HCT116 (cell line): ENCODE data around the gene RAI1. TPM values are rescaled to one million over a fixed set of nuclear protein-coding genes. Genes with fewer than 3 reads are reported as not detected.
"Not testable (repeated sequence)": the region's sequence is repeated elsewhere in the genome, so short reads cannot be mapped to it uniquely, and the experiment has no call there.

Source experiments
- ATAC-seq: fragments of 200-7000 bp; cut with Tn5 transposase; 2 replicates; pipeline ENCODE4 v1.9.1; 2020; ENCODE audit warnings: mild to moderate bottlenecking, moderate library complexity
- BruUV-seq: library from RNA; stranded (reverse); fragments of 400-500 nt; replicated peaks from 2 replicates; lab custom pipeline; 2021; lab: Mats Ljungman, UMichigan
- CTCF ChIA-PET: fragments of 300-600 bp; sonication (Branson Sonifier 250); formaldehyde crosslinking; loops from one replicate; lab custom pipeline; 2021; ENCODE audit warnings: antibody characterized with exemption; lab: Charles Lee
- POLR2A ChIA-PET: fragments of 300-600, 350-600 bp; sonication (Branson Sonifier 250); formaldehyde crosslinking; loops from one replicate; lab custom pipeline; 2021; ENCODE audit warnings: antibody characterized with exemption; lab: Charles Lee
- RAD21 ChIA-PET, 2 experiments: fragments of 300-600 bp; sonication (Branson Sonifier 250); formaldehyde crosslinking; loops; one replicate each; lab custom pipeline; 2023; ENCODE audit warnings: low total read pairs in 2 of 2; ENCODE audit not compliant: uncharacterized antibody in 2 of 2, unreplicated experiment in 2 of 2, low non-redundant PET in 1 of 2; lab: Charles Lee
- DNase-seq: peaks from one replicate; pipeline ENCODE4 v3.0.0-alpha.2; 2010; ENCODE audit warnings: low read depth, low spot score
- H2AFZ ChIP-seq: fragments of 200-600 bp; shearing (Covaris generic), sonication (generic); 2 replicates; pipeline ENCODE4 v1.6.1; 2017; ENCODE audit warnings: low read depth, mixed run types, mixed read lengths, antibody characterized with exemption, low read length; ENCODE audit not compliant: poor library complexity, severe bottlenecking
- H3K27ac ChIP-seq: 2 replicates; pipeline ENCODE4 v1.5.1; 2012; ENCODE audit warnings: low read depth, low read length
- H3K27me3 ChIP-seq: fragments of 200-600 bp; sonication (generic); 2 replicates; pipeline ENCODE4 v1.6.1; 2016; ENCODE audit warnings: mixed run types, low read length, mixed read lengths; ENCODE audit not compliant: insufficient read depth
- H3K36me3 ChIP-seq, 2 experiments: fragments of 200-500 bp in 1 of 2; fragments of 200-600 bp in 1 of 2; sonication (Bioruptor generic) in 1 of 2; sonication (generic) in 1 of 2; 2 replicates each; pipeline versions ENCODE4 v1.5.1 to v1.6.1; 2014 to 2016; ENCODE audit warnings: low read length in 2 of 2, inconsistent platforms in 1 of 2, mixed read lengths in 1 of 2, mixed run types in 1 of 2; ENCODE audit not compliant: insufficient read depth in 2 of 2, control insufficient read depth in 1 of 2
- H3K4me1 ChIP-seq, 2 experiments: fragments of 200-600 bp in 1 of 2; sonication (generic) in 1 of 2; 2 replicates each; pipeline versions ENCODE4 v1.5.1 to v1.6.1; 2012 to 2017; ENCODE audit warnings: low read length in 2 of 2, inconsistent platforms in 1 of 2, mild to moderate bottlenecking in 1 of 2, mixed read lengths in 1 of 2, mixed run types in 1 of 2, moderate library complexity in 1 of 2; ENCODE audit not compliant: insufficient read depth in 2 of 2, control insufficient read depth in 1 of 2
- H3K4me2 ChIP-seq: fragments of 200-600 bp; sonication (generic); 2 replicates; pipeline ENCODE4 v1.6.1; 2017; ENCODE audit warnings: mixed run types, low read length, mixed read lengths
- H3K4me3 ChIP-seq, 2 experiments: fragments of 200-600 bp in 1 of 2; sonication (generic) in 1 of 2; replicated peaks in 1 of 2; 2 replicates each; pipeline ENCODE4 v1.5.1; 2011 to 2016; ENCODE audit warnings: low read length in 2 of 2, control low read depth in 1 of 2, low read depth in 1 of 2, mild to moderate bottlenecking in 1 of 2, mixed read lengths in 1 of 2, mixed run types in 1 of 2
- H3K79me2 ChIP-seq: fragments of 200-600 bp; sonication (generic); 2 replicates; pipeline ENCODE4 v1.6.1; 2017; ENCODE audit warnings: mild to moderate bottlenecking, mixed run types, low read length, moderate library complexity, mixed read lengths; ENCODE audit not compliant: insufficient read depth
- H3K9ac ChIP-seq: fragments of 200-600 bp; sonication (generic); 2 replicates; pipeline ENCODE4 v1.6.1; 2016; ENCODE audit warnings: low read length, mixed read lengths
- H3K9me2 ChIP-seq: fragments of 200-600 bp; sonication (generic), shearing (Covaris generic); 2 replicates; pipeline ENCODE4 v1.6.1; 2017; ENCODE audit warnings: mixed run types, mild to moderate bottlenecking, moderate library complexity; ENCODE audit not compliant: insufficient read depth
- H3K9me3 ChIP-seq, 2 experiments: fragments of 200-500 bp in 1 of 2; fragments of 200-600 bp in 1 of 2; sonication (Bioruptor generic) in 1 of 2; sonication (generic) in 1 of 2; 2 replicates each; pipeline ENCODE4 v1.6.1; 2014 to 2017; ENCODE audit warnings: low read length in 2 of 2, mixed read lengths in 2 of 2, inconsistent platforms in 1 of 2, low read depth in 1 of 2, mild to moderate bottlenecking in 1 of 2, mixed run types in 1 of 2, moderate library complexity in 1 of 2; ENCODE audit not compliant: control insufficient read depth in 1 of 2, insufficient read depth in 1 of 2
- H4K20me1 ChIP-seq: fragments of 200-600 bp; sonication (generic), shearing (Covaris generic); 2 replicates; pipeline ENCODE4 v1.6.1; 2017; ENCODE audit warnings: mixed run types, mild to moderate bottlenecking, moderate library complexity; ENCODE audit not compliant: insufficient read depth
- CTCF ChIP-seq, 3 experiments: fragments of 200-600 bp in 1 of 3; sonication (generic) in 1 of 3; IDR thresholded peaks in 2 of 3; conservative IDR thresholded peaks in 1 of 3; 2 replicates each; pipeline ENCODE4 v1.5.1; 2012 to 2017; ENCODE audit warnings: low read depth in 2 of 3, low read length in 2 of 3, antibody characterized with exemption in 1 of 3, borderline replicate concordance in 1 of 3, control low read depth in 1 of 3, mild to moderate bottlenecking in 1 of 3, mixed read lengths in 1 of 3, mixed run types in 1 of 3, moderate library complexity in 1 of 3; ENCODE audit not compliant: insufficient read depth in 1 of 3
- MAX ChIP-seq: IDR thresholded peaks from 2 replicates; pipeline ENCODE4 v1.6.1; 2012
- ZNF274 ChIP-seq: fragments of 200-500 bp; sonication (Bioruptor generic); IDR thresholded peaks from 2 replicates; pipeline ENCODE4 v1.6.1; 2014; ENCODE audit warnings: mild to moderate bottlenecking, low read depth, low read length, inconsistent platforms
- intact Hi-C: fragments of 100-400 bp; cut with micrococcal nuclease; formaldehyde crosslinking; loops from 2 replicates; pipeline ENCODE4 v1.10.0; 2022
- total RNA-seq: library from RNA; stranded (reverse); gene quantifications from one replicate; pipeline ENCODE4 v1.2.1, GENCODE V29; 2021; ENCODE audit not compliant: unreplicated experiment

RAI1 gene
- total RNA-seq, 1 experiment from 2014 or later: 38.5 TPM

- H2AFZ ChIP-seq: no peak overlapping the region
- CTCF ChIA-PET: interaction anchor here (0.6 kb wide), 1 partner anchor 1346 kb away, joined by 5 read pairs; no protein-coding TSS in a partner anchor
- H3K4me1 ChIP-seq: peaks cover 23 to 42% of the 10 kb centered on the region in 2 experiments; a peak in 3 of 4 replicates
- no peaks in the 10 kb centered on the region for H4K20me1 ChIP-seq
- intact Hi-C loops: no loop called here
- H3K9ac ChIP-seq: no peak overlapping the region
- no peak overlapping the region for H3K27ac ChIP-seq
- no peaks in the 10 kb centered on the region for H3K9me3 ChIP-seq
- no peak for DNase-seq
- H3K9me2 ChIP-seq: no peaks in the 10 kb centered on the region
- BruUV-seq: no TSS peak
- peak overlapping the region; percentile 15; the same call in 1 of the 2 replicates for H3K4me2 ChIP-seq
- TF ChIP-seq ZNF274 (no peak), MAX (no peak), CTCF (IDR thresholded peaks at IDR 0.05 in 2 of 3, conservative IDR thresholded peaks at IDR 0.05 in 1 of 3; ENCODE audit: borderline replicate concordance in 1 of 3, insufficient read depth in 1 of 3, low read depth in 2 of 3, low read length in 2 of 3) (no peak)
- no peaks in the 10 kb centered on the region for H3K36me3 ChIP-seq
- H3K4me3 ChIP-seq: no peak overlapping the region
- POLR2A ChIA-PET: no interaction called here
- H3K27me3 ChIP-seq: no peaks in the 10 kb centered on the region
- no peak for ATAC-seq
- peaks cover 10% of the 10 kb centered on the region for H3K79me2 ChIP-seq
- RAD21 ChIA-PET: no interaction called here
Measured at GRCh38 chr17:17677299-17678040, 3.8 kb upstream of the RAI1 start.

- intact Hi-C loops, H3K27ac ChIP-seq, ATAC-seq, H3K4me3 ChIP-seq, H3K9me2 ChIP-seq, CTCF ChIA-PET, H2AFZ ChIP-seq, H3K27me3 ChIP-seq, DNase-seq, H3K9me3 ChIP-seq, BruUV-seq, RAD21 ChIA-PET, H4K20me1 ChIP-seq, POLR2A ChIA-PET, H3K9ac ChIP-seq, H3K36me3 ChIP-seq: not testable (repeated sequence)
- Histone ChIP-seq H3K4me2 (peak overlapping the region; percentile 15; the same call in 1 of the 2 replicates), H3K4me1 (peaks cover 24 to 40% of the 10 kb centered on the region in 2 experiments), H3K79me2 (peaks cover 17% of the 10 kb centered on the region)
Measured at GRCh38 chr17:17678063-17678699, 3.1 kb upstream of the RAI1 start.
